Endothelial cell of umbilical vein (primary cell): Measurements from ENCODE around the gene RRAS.

Source experiments
- EZH2 ChIP-seq: IDR thresholded peaks from 2 replicates; pipeline ENCODE4 v1.6.1; 2012; ENCODE audit warnings: borderline replicate concordance, low read depth, mild to moderate bottlenecking, moderate library complexity, low read length, inconsistent platforms; ENCODE audit not compliant: severe bottlenecking
- FOS ChIP-seq: IDR thresholded peaks from 2 replicates; pipeline ENCODE4 v1.6.1; 2011; ENCODE audit warnings: mild to moderate bottlenecking, low read length, moderate library complexity, borderline replicate concordance; ENCODE audit not compliant: insufficient read depth
- JUN ChIP-seq: IDR thresholded peaks from 2 replicates; pipeline ENCODE4 v1.6.1; 2011; ENCODE audit warnings: borderline replicate concordance, low read depth; ENCODE audit not compliant: insufficient read length, insufficient read depth
- POLR2A ChIP-seq: IDR thresholded peaks from 2 replicates; pipeline ENCODE4 v1.6.1; 2012; ENCODE audit warnings: low read depth, mild to moderate bottlenecking, control low read depth, low read length
- POLR2AphosphoS5 ChIP-seq: IDR thresholded peaks from 2 replicates; pipeline ENCODE4 v1.6.1; 2012; ENCODE audit warnings: low read depth, mild to moderate bottlenecking, control low read depth, low read length, moderate library complexity; ENCODE audit not compliant: insufficient read depth
- TF ChIP-seq, protein P1 (sequence below), 2 donors: IDR thresholded peaks; 1 replicate in 1 of 2; 2 replicates in 1 of 2; pipeline ENCODE4 v1.5.1; 2011; ENCODE audit warnings: low read length in 2 of 2, mild to moderate bottlenecking in 2 of 2, moderate library complexity in 2 of 2, control low read depth in 1 of 2, inconsistent platforms in 1 of 2, low read depth in 1 of 2; ENCODE audit not compliant: insufficient read depth in 1 of 2; ENCODE audit errors: extremely low read depth in 1 of 2
- TF ChIP-seq, protein P2 (sequence below): IDR thresholded peaks from 2 replicates; pipeline ENCODE4 v1.6.1; 2011; ENCODE audit not compliant: insufficient read depth, insufficient read length

DNA sequence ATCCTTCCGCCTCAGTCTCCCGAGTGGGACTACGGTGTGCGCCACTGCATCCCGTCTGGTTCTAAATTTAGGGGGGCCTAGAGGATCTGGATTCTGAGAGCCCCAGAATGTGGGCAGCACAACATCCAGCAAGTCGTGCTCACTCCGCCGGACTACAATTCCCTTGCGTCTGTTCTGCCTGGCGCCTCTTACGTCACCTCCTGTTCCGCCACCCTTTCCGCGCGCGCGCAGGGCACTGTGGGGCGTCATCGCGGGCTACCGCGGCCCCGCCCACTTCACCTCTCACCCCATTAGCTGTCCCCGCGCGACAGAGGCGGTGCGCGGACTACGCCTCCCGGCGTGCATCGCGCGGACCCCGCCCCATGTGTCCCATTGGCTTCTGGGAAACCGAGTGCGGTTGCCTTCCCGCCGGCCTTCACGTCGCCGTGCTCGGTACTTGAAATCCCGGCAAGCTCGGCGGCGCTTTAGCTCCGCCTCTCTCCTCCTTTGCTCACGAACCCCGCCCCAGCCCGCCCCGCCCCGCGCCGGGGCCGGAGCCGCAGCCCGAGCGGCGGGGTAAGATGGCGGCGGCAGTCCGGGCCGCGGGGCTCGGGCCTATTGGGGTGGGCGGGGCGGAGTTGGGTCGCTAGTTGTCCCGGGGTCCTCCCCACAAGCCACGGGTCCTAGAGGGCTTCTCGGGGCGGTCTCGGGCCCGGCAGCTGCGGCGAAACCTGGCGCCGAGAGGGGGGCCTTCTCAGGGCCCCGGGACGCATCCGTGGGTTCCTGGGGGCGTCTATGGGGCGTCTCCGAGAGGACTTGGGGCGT is 1.9 kb upstream of the RRAS start, which contains the start of gene SCAF1:
- TF ChIP-seq, protein P1, sequence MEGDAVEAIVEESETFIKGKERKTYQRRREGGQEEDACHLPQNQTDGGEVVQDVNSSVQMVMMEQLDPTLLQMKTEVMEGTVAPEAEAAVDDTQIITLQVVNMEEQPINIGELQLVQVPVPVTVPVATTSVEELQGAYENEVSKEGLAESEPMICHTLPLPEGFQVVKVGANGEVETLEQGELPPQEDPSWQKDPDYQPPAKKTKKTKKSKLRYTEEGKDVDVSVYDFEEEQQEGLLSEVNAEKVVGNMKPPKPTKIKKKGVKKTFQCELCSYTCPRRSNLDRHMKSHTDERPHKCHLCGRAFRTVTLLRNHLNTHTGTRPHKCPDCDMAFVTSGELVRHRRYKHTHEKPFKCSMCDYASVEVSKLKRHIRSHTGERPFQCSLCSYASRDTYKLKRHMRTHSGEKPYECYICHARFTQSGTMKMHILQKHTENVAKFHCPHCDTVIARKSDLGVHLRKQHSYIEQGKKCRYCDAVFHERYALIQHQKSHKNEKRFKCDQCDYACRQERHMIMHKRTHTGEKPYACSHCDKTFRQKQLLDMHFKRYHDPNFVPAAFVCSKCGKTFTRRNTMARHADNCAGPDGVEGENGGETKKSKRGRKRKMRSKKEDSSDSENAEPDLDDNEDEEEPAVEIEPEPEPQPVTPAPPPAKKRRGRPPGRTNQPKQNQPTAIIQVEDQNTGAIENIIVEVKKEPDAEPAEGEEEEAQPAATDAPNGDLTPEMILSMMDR (IDR thresholded peaks at IDR 0.05; ENCODE audit: extremely low read depth in 1 of 2, insufficient read depth in 1 of 2, low read depth in 1 of 2, low read length in 2 of 2) = no peak
- TF ChIP-seq POLR2A (peak; percentile 72), JUN (peak; percentile 48), POLR2AphosphoS5 (peak; percentile 47), EZH2 (no peak), FOS (peak; percentile 9)
- TF ChIP-seq, protein P2, sequence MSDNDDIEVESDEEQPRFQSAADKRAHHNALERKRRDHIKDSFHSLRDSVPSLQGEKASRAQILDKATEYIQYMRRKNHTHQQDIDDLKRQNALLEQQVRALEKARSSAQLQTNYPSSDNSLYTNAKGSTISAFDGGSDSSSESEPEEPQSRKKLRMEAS = peak; percentile 20
